ENCODE measurements around the gene SPEG. TPM values are rescaled to one million over a fixed set of nuclear protein-coding genes. Genes with fewer than 3 reads are reported as not detected.

SPEG gene
- total RNA-seq, 1 experiment from 2014 or later, result 30.7 TPM

DNA sequence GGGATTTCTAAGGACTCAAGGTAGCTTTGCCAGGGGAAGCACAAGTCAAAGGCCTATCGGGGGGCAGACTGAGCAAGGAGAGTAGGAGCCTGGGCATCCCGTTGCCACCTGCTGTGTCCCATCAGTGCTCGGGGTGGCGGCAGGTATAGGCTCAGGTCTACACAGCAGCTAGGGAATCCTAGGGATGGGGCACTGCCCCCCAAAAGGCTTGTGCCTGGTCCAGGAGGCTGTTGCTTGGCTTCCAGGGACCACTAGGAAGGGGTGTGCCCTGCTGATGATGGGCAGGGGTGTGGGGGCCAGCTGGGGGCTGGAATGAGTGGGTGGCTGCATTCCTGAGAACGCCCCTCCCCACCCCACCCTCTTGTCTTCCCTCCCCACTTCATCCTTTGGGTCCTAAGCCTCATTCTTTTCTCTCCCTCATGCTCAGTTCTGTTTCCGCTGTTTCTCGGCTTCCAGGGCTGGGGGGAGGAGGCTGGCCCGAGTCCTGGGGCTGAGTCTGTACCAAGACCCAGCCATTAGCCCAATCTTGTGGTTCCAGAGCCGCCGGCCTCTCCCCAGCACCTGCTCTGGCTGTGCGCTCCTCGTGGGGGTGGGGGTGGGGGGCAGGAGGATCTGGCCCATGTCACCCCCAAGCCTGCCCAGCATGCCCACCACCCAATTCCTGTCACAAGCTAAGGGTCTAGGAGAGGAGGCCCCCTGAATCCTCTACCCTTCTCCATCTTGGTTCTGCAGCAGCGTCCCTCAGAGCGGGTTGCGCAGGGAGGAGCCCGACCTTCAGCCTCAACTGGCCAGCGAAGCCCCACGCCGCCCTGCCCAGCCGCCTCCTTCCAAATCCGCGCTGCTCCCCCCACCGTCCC is 12.8 kb downstream of the SPEG start:
- Histone ChIP-seq H3K4me2 (ENCODE audit: low read length) (no peak overlapping the region), H3K27ac (ENCODE audit: low read length) (no peak overlapping the region), H3K27me3 (ENCODE audit: low read length) (no peaks in the 10 kb centered on the region), H4K20me1 (ENCODE audit: low read length) (no peaks in the 10 kb centered on the region), H2AFZ (ENCODE audit: low read length) (no peak overlapping the region), H3K9ac (ENCODE audit: low read length) (no peak overlapping the region), H3K4me3 (ENCODE audit: low read length) (no peak overlapping the region), H3K9me2 (replicated peaks; ENCODE audit: low read length) (no peaks in the 10 kb centered on the region), H3K79me2 (ENCODE audit: low read length) (peaks cover 12% of the 10 kb centered on the region), H3K4me1 (ENCODE audit: insufficient read depth, low read length) (peaks cover 22% of the 10 kb centered on the region), H3K36me3 (ENCODE audit: low read depth, low read length) (0 out of 2 replicates have a peak, but pooled peaks cover 2% of the 10 kb centered on the region), H3K9me3 (ENCODE audit: low read length) (no peaks in the 10 kb centered on the region), H3F3A (ENCODE audit: low read length, unreplicated experiment) (no peaks in the 10 kb centered on the region)
- intact Hi-C loops (cut with micrococcal nuclease), result no loop called here
- ATAC-seq (no peak), DNase-seq (no peak)
- ChIA-PET POLR2A (ENCODE audit: unreplicated experiment) (no interaction called here), CTCF (no interaction called here)
- BruUV-seq (replicated peaks), result no TSS peak
- TF ChIP-seq, protein P1, sequence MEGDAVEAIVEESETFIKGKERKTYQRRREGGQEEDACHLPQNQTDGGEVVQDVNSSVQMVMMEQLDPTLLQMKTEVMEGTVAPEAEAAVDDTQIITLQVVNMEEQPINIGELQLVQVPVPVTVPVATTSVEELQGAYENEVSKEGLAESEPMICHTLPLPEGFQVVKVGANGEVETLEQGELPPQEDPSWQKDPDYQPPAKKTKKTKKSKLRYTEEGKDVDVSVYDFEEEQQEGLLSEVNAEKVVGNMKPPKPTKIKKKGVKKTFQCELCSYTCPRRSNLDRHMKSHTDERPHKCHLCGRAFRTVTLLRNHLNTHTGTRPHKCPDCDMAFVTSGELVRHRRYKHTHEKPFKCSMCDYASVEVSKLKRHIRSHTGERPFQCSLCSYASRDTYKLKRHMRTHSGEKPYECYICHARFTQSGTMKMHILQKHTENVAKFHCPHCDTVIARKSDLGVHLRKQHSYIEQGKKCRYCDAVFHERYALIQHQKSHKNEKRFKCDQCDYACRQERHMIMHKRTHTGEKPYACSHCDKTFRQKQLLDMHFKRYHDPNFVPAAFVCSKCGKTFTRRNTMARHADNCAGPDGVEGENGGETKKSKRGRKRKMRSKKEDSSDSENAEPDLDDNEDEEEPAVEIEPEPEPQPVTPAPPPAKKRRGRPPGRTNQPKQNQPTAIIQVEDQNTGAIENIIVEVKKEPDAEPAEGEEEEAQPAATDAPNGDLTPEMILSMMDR (conservative IDR thresholded peaks at IDR 0.05; ENCODE audit: low read depth, low read length), result no peak
- TF ChIP-seq EZH2phosphoT487 (IDR thresholded peaks at IDR 0.05; ENCODE audit: borderline replicate concordance, low read length) (no peak), EZH2 (IDR thresholded peaks at IDR 0.05; ENCODE audit: low read length, unreplicated experiment) (no peak)

- no peaks in the 10 kb centered on the region for H3K9me3 ChIP-seq (ENCODE audit: low read length)
- H3F3A ChIP-seq (ENCODE audit: low read length, unreplicated experiment), result no peaks in the 10 kb centered on the region
- H3K79me2 ChIP-seq (ENCODE audit: low read length), result peaks cover 5% of the 10 kb centered on the region
- no peak overlapping the region for H3K27ac ChIP-seq (ENCODE audit: low read length)
- no peak overlapping the region for H2AFZ ChIP-seq (ENCODE audit: low read length)
- H3K27me3 ChIP-seq (ENCODE audit: low read length), result no peaks in the 10 kb centered on the region
- H3K36me3 ChIP-seq (ENCODE audit: low read depth, low read length), result 0 out of 2 replicates have a peak, but pooled peaks cover 2% of the 10 kb centered on the region
- TF ChIP-seq EZH2phosphoT487 (IDR thresholded peaks at IDR 0.05; ENCODE audit: borderline replicate concordance, low read length) (no peak), EZH2 (IDR thresholded peaks at IDR 0.05; ENCODE audit: low read length, unreplicated experiment) (no peak)
- TF ChIP-seq, protein P1 (conservative IDR thresholded peaks at IDR 0.05; ENCODE audit: low read depth, low read length), result no peak
- H3K4me2 ChIP-seq (ENCODE audit: low read length), result no peak overlapping the region
- DNase-seq, result no peak
- ChIA-PET POLR2A (ENCODE audit: unreplicated experiment) (no interaction called here), CTCF (no interaction called here)
- no peaks in the 10 kb centered on the region for H3K9me2 ChIP-seq (replicated peaks; ENCODE audit: low read length)
- BruUV-seq (replicated peaks), result no TSS peak
- H3K4me1 ChIP-seq (ENCODE audit: insufficient read depth, low read length), result peaks cover 25% of the 10 kb centered on the region
- H4K20me1 ChIP-seq (ENCODE audit: low read length), result no peaks in the 10 kb centered on the region
- ATAC-seq, result no peak
- intact Hi-C loops (cut with micrococcal nuclease), result no loop called here
- no peak overlapping the region for H3K4me3 ChIP-seq (ENCODE audit: low read length)
- no peak overlapping the region for H3K9ac ChIP-seq (ENCODE audit: low read length)
Measured at GRCh38 chr2:219448099-219448775, 13.6 kb downstream of the SPEG start.

Measured in PC-3 (cell line).